Measurements from ENCODE around the gene DAB1.

GRCh38 chr1:57278558-57278957, 145.3 kb downstream of the DAB1 start:
- TF ChIP-seq CTCF (IDR thresholded peaks at IDR 0.05 in 4 of 5, conservative IDR thresholded peaks at IDR 0.05 in 1 of 5), result no peak
- TF ChIP-seq POLR2A (IDR thresholded peaks at IDR 0.05), result no peak
